Psoas muscle (tissue), 8 donors: ENCODE measurements around the gene DUOX2. TPM values are rescaled to one million over a fixed set of nuclear protein-coding genes. Genes with fewer than 3 reads are reported as not detected.
"Not testable (repeated sequence)": the region's sequence is repeated elsewhere in the genome, so short reads cannot be mapped to it uniquely, and the experiment has no call there.

Source experiments
- ATAC-seq, 4 donors: fragments of 200-7000 bp; cut with Tn5 transposase; one replicate each; pipeline ENCODE4 v1.9.1; 2020; ENCODE audit warnings: moderate library complexity in 3 of 4, mild to moderate bottlenecking in 2 of 4
- DNase-seq, 2 donors: peaks; one replicate each; pipeline ENCODE4 v3.0.0-alpha.2; 2020
- H3K27ac ChIP-seq: fragments of 200-600 bp; one replicate; pipeline ENCODE4 v1.8.0; 2022
- H3K27me3 ChIP-seq, 3 donors: fragments of 200-600 bp in 1 of 3; one replicate each; pipeline versions ENCODE4 v1.6.1 to v1.8.0; 2013 to 2022; ENCODE audit warnings: low read length in 2 of 3, mild to moderate bottlenecking in 2 of 3, moderate library complexity in 1 of 3; ENCODE audit not compliant: insufficient read depth in 3 of 3
- H3K36me3 ChIP-seq, 2 donors: fragments of 200-600 bp in 1 of 2; one replicate each; pipeline versions ENCODE4 v1.6.1 to v1.8.0; 2013 to 2022; ENCODE audit warnings: low read depth in 1 of 2, mild to moderate bottlenecking in 1 of 2, moderate library complexity in 1 of 2; ENCODE audit not compliant: insufficient read depth in 1 of 2
- H3K4me1 ChIP-seq: fragments of 200-600 bp; one replicate; pipeline ENCODE4 v1.8.0; 2022
- H3K4me3 ChIP-seq: fragments of 200-600 bp; one replicate; pipeline ENCODE4 v1.8.0; 2022; ENCODE audit warnings: mild to moderate bottlenecking
- H3K9me3 ChIP-seq: fragments of 200-600 bp; one replicate; pipeline ENCODE4 v1.8.0; 2022
- CTCF ChIP-seq: fragments of 200-600 bp; IDR thresholded peaks from one replicate; pipeline ENCODE4 v1.8.0; 2022; ENCODE audit warnings: antibody characterized with exemption
- WGBS, 3 donors: extraction: QIAGEN DNeasy Blood & Tissue Kit; methylation state at CpG; one replicate each; pipeline versions ENCODE4 v1.1.6 to v1.1.7; 2013; 5-methylcytosine and 5-hydroxymethylcytosine counted together
- intact Hi-C, 2 donors: fragments of 100-400 bp; cut with DNase I; formaldehyde crosslinking; loops; one replicate each; pipeline versions ENCODE4 v1.11.0 to v1.14.2; 2022
- polyA plus RNA-seq, 3 donors: library from polyadenylated mRNA; stranded (reverse); fragments of 200-250 nt; gene quantifications; one replicate each; pipeline ENCODE4 v1.2.3, GENCODE V29; 2013
- total RNA-seq, 4 donors: library from RNA; stranded (reverse); fragmentation: NEBNext Ultra II Directional in 2 of 4; extraction: Animal tissue kit (Norgen Biotek cat#: 25700) in 2 of 4; gene quantifications; one replicate each; pipeline versions ENCODE4 v1.2.1 to v1.2.4, GENCODE V29; 2021 to 2023
- donor health status: healthy with polysubstance abuse.
- donor health status: DM: no; HTN: no; CAD: no; lungs with moderate emphysema.
- donor health status: Bipolar disorder and iron deficiency.
- donor health status: healthy.
- donor health status: DM: yes; HTN: yes; CAD: no.
- donor health status: DM: no; HTN: no; CAD: no.
- donor health status: DM: no; HTN: no; CAD: no.
- donor health status: DM: yes; HTN: yes; CAD: no.

Gene DUOX2
- total and polyA plus RNA-seq, 7 donors = 0.01 to 0.73 (median 0.04) TPM; not detected in 2

GRCh38 chr15:45075440-45076320, 38.3 kb downstream of the DUOX2 start:
- H3K36me3 ChIP-seq, H3K4me3 ChIP-seq, ATAC-seq, H3K4me1 ChIP-seq, H3K9me3 ChIP-seq, H3K27me3 ChIP-seq, DNase-seq, intact Hi-C loops, H3K27ac ChIP-seq: not testable (repeated sequence)
- WGBS, 3 donors = 94% methylated on average over 1 of the region's 9 CpGs; no CpG with 5 or more reads in 2 of the 3 donors

- DNase-seq, ATAC-seq, intact Hi-C loops: not testable (repeated sequence)
Measured at GRCh38 chr15:45073602-45074001, 40.4 kb downstream of the DUOX2 start.

GRCh38 chr15:45069942-45070360, 44.0 kb downstream of the DUOX2 start:
- 86 to 92% (median 88%) methylated on average over 2 to 5 of the region's 6 CpGs for WGBS, 3 donors
- H3K4me3 ChIP-seq, DNase-seq, ATAC-seq, H3K9me3 ChIP-seq, H3K4me1 ChIP-seq, H3K36me3 ChIP-seq, H3K27ac ChIP-seq, H3K27me3 ChIP-seq, intact Hi-C loops: not testable (repeated sequence)

More at GRCh38 chr15:45073602-45074001, 40.4 kb downstream of the DUOX2 start:
- not testable (repeated sequence) for H3K27ac ChIP-seq, H3K4me3 ChIP-seq, H3K4me1 ChIP-seq, H3K27me3 ChIP-seq, H3K9me3 ChIP-seq, H3K36me3 ChIP-seq

- H3K27me3 ChIP-seq = no peaks in the 10 kb centered on the region
- TF ChIP-seq CTCF = no peak
- intact Hi-C loops = no loop called here
- H3K27ac ChIP-seq = no peak overlapping the region
- peaks cover 0 to 3% of the 10 kb centered on the region in 2 donors for H3K36me3 ChIP-seq
- no peaks in the 10 kb centered on the region for H3K4me1 ChIP-seq
- H3K4me3 ChIP-seq = no peak overlapping the region
- ATAC-seq (no peak), DNase-seq (no peak)
- WGBS, 3 donors = 92 to 93% (median 93%) methylated on average over 4 of the region's 4 CpGs
- no peaks in the 10 kb centered on the region for H3K9me3 ChIP-seq
Measured at GRCh38 chr15:45064386-45064785, 49.6 kb downstream of the DUOX2 start.

- intact Hi-C loops, H3K4me1 ChIP-seq, H3K27ac ChIP-seq, H3K9me3 ChIP-seq, H3K36me3 ChIP-seq, ATAC-seq, H3K27me3 ChIP-seq, H3K4me3 ChIP-seq, DNase-seq: not testable (repeated sequence)
- 93 to 99% (median 94%) methylated on average over 4 to 6 of the region's 7 CpGs for WGBS, 3 donors
Measured at GRCh38 chr15:45062301-45062700, 51.7 kb downstream of the DUOX2 start.

- H3K9me3 ChIP-seq, H3K27ac ChIP-seq, H3K4me1 ChIP-seq, H3K27me3 ChIP-seq, ATAC-seq, H3K36me3 ChIP-seq, DNase-seq, H3K4me3 ChIP-seq, intact Hi-C loops: not testable (repeated sequence)
- WGBS, 3 donors = 96 to 99% (median 96%) methylated on average over 3 of the region's 3 CpGs
Measured at GRCh38 chr15:45058690-45059675, 55.0 kb downstream of the DUOX2 start.

- H3K36me3 ChIP-seq, DNase-seq, ATAC-seq, H3K4me3 ChIP-seq, H3K27me3 ChIP-seq, intact Hi-C loops, H3K4me1 ChIP-seq, H3K27ac ChIP-seq, H3K9me3 ChIP-seq: not testable (repeated sequence)
- 93 to 96% (median 95%) methylated on average over 3 of the region's 3 CpGs for WGBS, 3 donors
Measured at GRCh38 chr15:45052676-45053075, 61.3 kb downstream of the DUOX2 start.
